Activated CD8-positive, alpha-beta memory T cell treated with anti-CD3 and anti-CD28 coated beads for 36 hours (primary cell): Measurements from ENCODE around the gene ACER3. TPM values are rescaled to one million over a fixed set of nuclear protein-coding genes. Genes with fewer than 3 reads are reported as not detected.

Experiments used
- CTCF ChIA-PET: fragments of 350-600 bp; sonication (Branson Sonifier 250); formaldehyde crosslinking; loops from one replicate; lab custom pipeline; 2021; ENCODE audit warnings: antibody characterized with exemption; lab: Charles Lee
- POLR2A ChIA-PET: fragments of 350-600 bp; sonication (Branson Sonifier 250); formaldehyde crosslinking; loops from one replicate; lab custom pipeline; 2021; ENCODE audit warnings: antibody characterized with exemption; lab: Charles Lee
- total RNA-seq, 2 experiments: library from RNA; stranded (reverse); gene quantifications; one replicate each; pipeline ENCODE4 v1.2.3, GENCODE V29; 2021

Gene ACER3
- total RNA-seq, 2 experiments from 2014 or later, result 15.3 to 15.5 TPM

GRCh38 chr11:76902121-76903014 is 41.6 kb downstream of the ACER3 start:
- ChIA-PET CTCF (no interaction called here), POLR2A (no interaction called here)

- POLR2A ChIA-PET, result no interaction called here
Measured at GRCh38 chr11:76903325-76903724, 42.6 kb downstream of the ACER3 start.

GRCh38 chr11:76910620-76911414 is 50.1 kb downstream of the ACER3 start:
- ChIA-PET CTCF (interaction anchor here (1.3 kb wide), 1 partner anchor 9 kb away, joined by 4 read pairs; no protein-coding TSS in a partner anchor), POLR2A (no interaction called here)

More at GRCh38 chr11:76903325-76903724, 42.6 kb downstream of the ACER3 start:
- CTCF ChIA-PET, result no interaction called here

- CTCF ChIA-PET, result interaction anchor here (1.3 kb wide), 1 partner anchor 8 kb away, joined by 4 read pairs; no protein-coding TSS in a partner anchor
- POLR2A ChIA-PET, result no interaction called here
Measured at GRCh38 chr11:76911415-76911808, 50.7 kb downstream of the ACER3 start.

GRCh38 chr11:76916712-76917111 is 56.0 kb downstream of the ACER3 start:
- CTCF ChIA-PET, result interaction anchor here (1.1 to 1.2 kb wide), 2 partner anchors 108 to 118 kb away, joined by 3 read pairs; no protein-coding TSS in a partner anchor
- POLR2A ChIA-PET, result no interaction called here

- POLR2A ChIA-PET, result no interaction called here
- CTCF ChIA-PET, result interaction anchor here (0.6 to 3.3 kb wide), 8 partner anchors 38 to 184 kb away, joined by 3 to 31 read pairs (median 4); no protein-coding TSS in a partner anchor
Measured at GRCh38 chr11:76918941-76919386, 58.2 kb downstream of the ACER3 start.

GRCh38 chr11:76919467-76919866 is 58.7 kb downstream of the ACER3 start:
- POLR2A ChIA-PET, result no interaction called here
- CTCF ChIA-PET, result interaction anchor here (0.8 to 3.3 kb wide), 12 partner anchors 8 to 196 kb away, joined by 3 to 31 read pairs (median 4); no protein-coding TSS in a partner anchor

- CTCF ChIA-PET, result interaction anchor here (0.6 to 3.3 kb wide), 15 partner anchors 9 to 196 kb away, joined by 3 to 31 read pairs (median 3); no protein-coding TSS in a partner anchor
- POLR2A ChIA-PET, result no interaction called here
Measured at GRCh38 chr11:76919887-76920746, 59.4 kb downstream of the ACER3 start.

GRCh38 chr11:76927160-76927559 is 66.4 kb downstream of the ACER3 start:
- ChIA-PET CTCF (no interaction called here), POLR2A (no interaction called here)

GRCh38 chr11:76935042-76935441 is 74.3 kb downstream of the ACER3 start:
- ChIA-PET POLR2A (no interaction called here), CTCF (no interaction called here)

- ChIA-PET POLR2A (no interaction called here), CTCF (no interaction called here)
Measured at GRCh38 chr11:76939219-76939631, 78.5 kb downstream of the ACER3 start.

- POLR2A ChIA-PET, result no interaction called here
- CTCF ChIA-PET, result no interaction called here
Measured at GRCh38 chr11:76944225-76944624, 83.5 kb downstream of the ACER3 start.

GRCh38 chr11:76946223-76946622 is 85.5 kb downstream of the ACER3 start:
- ChIA-PET POLR2A (no interaction called here), CTCF (no interaction called here)

- ChIA-PET CTCF (no interaction called here), POLR2A (no interaction called here)
Measured at GRCh38 chr11:76947190-76947589, 86.5 kb downstream of the ACER3 start.

- POLR2A ChIA-PET, result no interaction called here
- CTCF ChIA-PET, result no interaction called here
Measured at GRCh38 chr11:76947800-76948199, 87.1 kb downstream of the ACER3 start.

- CTCF ChIA-PET, result no interaction called here
- POLR2A ChIA-PET, result no interaction called here
Measured at GRCh38 chr11:76955459-76956114, 94.9 kb downstream of the ACER3 start.

- POLR2A ChIA-PET, result no interaction called here
- CTCF ChIA-PET, result no interaction called here
Measured at GRCh38 chr11:76962583-76963416, 102.1 kb downstream of the ACER3 start.
